ENCODE measurements around the gene OR11H6.
"Not testable (repeated sequence)": the region's sequence is repeated elsewhere in the genome, so short reads cannot be mapped to it uniquely, and the experiment has no call there.

The OR11H6 gene

DNA sequence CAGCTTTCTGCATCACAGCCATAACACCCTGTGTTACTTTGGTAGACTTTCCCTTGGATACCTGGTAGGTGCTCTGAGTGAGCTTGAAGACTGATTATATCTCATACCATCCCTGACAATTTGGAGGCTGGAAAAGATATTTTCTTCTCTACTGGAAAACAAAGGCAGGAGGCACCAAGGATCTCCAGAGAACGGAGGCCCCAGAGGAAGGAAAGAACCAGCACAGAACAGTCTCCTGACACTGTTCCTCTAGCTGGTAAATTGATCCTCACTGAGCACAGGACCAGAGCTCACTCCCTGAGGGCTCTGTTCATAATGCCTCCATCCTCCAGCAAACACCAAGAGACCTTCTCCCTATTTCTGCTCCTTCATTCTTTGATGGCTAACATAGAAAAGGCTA is 32.9 kb upstream of the OR11H6 start, which contains the start of gene OR11G2:
TSS of gene OR11G2 (plus strand) at position 301 of the 400 bp plus-strand sequence. CDS start 6,542 bp downstream, outside the sequence.
- no peak for DNase-seq (ENCODE audit: low spot score)
- TF ChIP-seq, protein P1, sequence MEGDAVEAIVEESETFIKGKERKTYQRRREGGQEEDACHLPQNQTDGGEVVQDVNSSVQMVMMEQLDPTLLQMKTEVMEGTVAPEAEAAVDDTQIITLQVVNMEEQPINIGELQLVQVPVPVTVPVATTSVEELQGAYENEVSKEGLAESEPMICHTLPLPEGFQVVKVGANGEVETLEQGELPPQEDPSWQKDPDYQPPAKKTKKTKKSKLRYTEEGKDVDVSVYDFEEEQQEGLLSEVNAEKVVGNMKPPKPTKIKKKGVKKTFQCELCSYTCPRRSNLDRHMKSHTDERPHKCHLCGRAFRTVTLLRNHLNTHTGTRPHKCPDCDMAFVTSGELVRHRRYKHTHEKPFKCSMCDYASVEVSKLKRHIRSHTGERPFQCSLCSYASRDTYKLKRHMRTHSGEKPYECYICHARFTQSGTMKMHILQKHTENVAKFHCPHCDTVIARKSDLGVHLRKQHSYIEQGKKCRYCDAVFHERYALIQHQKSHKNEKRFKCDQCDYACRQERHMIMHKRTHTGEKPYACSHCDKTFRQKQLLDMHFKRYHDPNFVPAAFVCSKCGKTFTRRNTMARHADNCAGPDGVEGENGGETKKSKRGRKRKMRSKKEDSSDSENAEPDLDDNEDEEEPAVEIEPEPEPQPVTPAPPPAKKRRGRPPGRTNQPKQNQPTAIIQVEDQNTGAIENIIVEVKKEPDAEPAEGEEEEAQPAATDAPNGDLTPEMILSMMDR (IDR thresholded peaks at IDR 0.05; ENCODE audit: extremely low read depth, missing control alignments) = no peak

DNA sequence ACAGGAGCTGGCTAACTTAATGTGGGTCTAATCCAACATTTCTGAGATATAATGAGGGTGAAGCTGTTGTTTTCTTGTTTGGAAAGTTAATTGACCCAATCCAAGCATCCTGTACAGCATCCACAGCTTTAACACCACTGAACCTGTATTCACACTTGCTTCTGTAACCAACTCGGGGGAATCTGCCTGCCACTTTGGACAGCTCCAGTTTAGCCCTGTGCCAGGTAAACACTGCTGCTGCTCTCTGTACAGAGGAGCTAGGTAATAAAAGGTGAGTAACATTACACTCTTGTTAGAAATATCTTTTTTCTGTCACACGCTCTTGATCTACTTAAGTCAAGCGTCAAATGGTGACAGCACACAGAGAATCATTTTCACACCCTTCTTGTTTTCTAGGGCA is 32.1 kb upstream of the OR11H6 start:
- DNase-seq (ENCODE audit: low spot score) = no peak
- TF ChIP-seq, protein P1 (IDR thresholded peaks at IDR 0.05; ENCODE audit: extremely low read depth, missing control alignments) = no peak

DNA sequence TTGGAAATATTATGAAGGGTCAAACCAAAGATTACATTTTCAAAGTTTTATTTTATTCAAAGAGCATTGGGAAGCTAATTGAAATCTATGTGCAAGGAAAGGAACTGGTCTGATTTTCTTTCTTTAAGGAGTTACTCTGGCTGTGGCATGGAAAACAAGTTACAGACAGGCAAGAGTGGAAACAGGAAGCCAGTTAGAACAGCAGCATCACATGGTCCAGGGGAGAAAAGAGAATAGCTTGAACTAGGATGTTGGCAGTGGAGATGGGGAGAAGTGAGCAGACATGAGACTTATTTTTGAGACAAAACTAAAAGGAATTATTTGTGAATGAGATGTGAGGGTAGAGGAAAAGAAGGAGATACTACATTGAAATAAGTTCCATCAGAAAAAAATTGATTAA is 29.4 kb upstream of the OR11H6 start:
- TF ChIP-seq, protein P1 (IDR thresholded peaks at IDR 0.05; ENCODE audit: extremely low read depth, missing control alignments) = no peak
- DNase-seq (ENCODE audit: low spot score) = no peak

DNA sequence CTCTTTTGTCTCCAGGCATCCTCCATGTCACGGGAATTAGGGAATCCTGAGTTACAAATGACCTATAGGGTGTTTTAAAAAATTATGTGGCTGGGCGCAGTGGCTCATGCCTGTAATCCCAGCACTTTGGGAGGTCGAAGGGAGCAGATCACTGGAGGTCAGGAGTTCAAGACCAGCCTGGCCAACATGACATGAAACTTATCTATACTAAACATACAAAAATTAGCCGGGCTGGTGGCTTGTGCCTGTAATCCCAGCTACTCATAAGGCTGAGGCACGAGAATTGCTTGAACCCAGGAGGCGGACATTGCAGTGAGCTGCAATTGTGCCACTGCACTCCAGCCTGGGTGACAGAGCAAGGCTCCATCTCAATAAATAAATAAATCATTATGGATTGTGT is 28.3 kb upstream of the OR11H6 start:
- DNase-seq (ENCODE audit: low spot score) = not testable (repeated sequence)

DNA sequence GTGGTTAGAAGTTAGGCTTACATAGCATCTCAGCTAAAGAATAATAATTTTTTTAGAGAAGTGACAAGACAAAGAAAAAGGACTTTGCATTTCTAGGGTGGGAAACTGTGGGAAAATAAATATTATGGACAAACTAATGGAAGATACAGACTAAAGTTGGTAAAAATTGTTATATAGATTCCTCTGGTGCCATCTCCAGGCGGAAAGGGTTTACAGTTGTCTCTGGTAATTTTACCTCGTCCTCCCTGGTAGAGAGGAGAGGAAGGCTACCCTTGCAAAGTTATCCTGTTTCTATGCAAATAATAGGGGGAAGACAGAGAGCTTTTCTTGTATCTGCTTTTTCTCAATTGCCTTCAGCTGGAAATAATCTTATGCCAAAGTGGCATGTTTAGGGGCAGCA is 27.6 kb upstream of the OR11H6 start:
- DNase-seq (ENCODE audit: low spot score) = no peak
- TF ChIP-seq, protein P1 (IDR thresholded peaks at IDR 0.05; ENCODE audit: extremely low read depth, missing control alignments) = no peak

DNA sequence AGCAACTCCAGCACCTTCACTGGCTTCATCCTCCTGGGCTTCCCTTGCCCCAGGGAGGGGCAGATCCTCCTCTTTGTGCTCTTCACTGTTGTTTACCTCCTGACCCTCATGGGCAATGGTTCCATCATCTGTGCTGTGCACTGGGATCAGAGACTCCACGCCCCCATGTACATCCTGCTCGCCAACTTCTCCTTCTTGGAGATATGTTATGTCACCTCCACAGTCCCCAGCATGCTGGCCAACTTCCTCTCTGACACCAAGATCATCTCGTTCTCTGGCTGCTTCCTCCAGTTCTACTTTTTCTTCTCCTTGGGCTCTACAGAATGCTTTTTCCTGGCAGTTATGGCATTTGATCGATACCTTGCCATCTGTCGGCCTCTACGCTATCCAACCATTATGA is 26.1 kb upstream of the OR11H6 start:
- TF ChIP-seq, protein P1 (IDR thresholded peaks at IDR 0.05; ENCODE audit: extremely low read depth, missing control alignments) = no peak
- DNase-seq (ENCODE audit: low spot score) = no peak

DNA sequence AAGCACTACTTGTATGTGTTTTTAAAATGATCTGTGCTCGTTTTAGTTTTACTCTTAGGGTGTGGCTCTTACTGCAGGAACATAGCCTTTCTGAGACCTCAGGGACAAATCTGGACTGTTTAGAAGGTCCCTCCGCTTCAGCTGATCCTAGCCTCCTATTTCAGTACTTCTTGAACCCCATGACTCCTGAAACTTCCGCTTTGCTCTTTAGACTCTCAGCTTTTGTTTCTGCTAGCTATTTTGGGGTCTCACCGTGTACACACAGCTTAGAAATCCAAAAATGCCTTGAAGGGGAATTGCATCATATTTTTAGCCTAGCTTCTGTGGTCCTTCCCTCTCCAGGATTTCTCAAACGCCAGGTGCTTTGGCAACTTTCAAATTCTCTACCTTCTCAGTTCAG is 24.5 kb upstream of the OR11H6 start:
- no peak for DNase-seq (ENCODE audit: low spot score)

DNA sequence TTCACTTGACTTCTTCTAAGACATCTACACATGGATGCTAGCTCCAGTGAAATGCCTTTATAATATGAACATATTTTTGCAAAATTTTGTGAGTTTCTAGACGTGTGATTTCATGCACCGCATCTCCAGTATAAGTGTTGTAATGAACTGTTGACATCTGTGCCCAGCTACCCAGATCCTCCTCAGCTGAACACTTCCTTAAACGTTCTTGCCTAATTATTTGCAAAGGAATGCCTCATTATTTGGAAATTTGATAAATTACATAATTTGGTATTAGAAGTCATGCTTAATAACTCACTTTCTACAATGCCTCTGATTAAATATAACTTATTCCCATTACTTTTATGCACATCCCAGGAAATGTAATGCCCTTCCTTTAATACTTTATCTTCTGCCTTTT is 18.8 kb upstream of the OR11H6 start:
- no peak for DNase-seq (ENCODE audit: low spot score)
- TF ChIP-seq, protein P1 (IDR thresholded peaks at IDR 0.05; ENCODE audit: extremely low read depth, missing control alignments) = no peak

More for the DNA sequence above, 24.5 kb upstream of the OR11H6 start:
- TF ChIP-seq, protein P1 (IDR thresholded peaks at IDR 0.05; ENCODE audit: extremely low read depth, missing control alignments) = no peak

Measured in GM20000 (cell line).